ENCODE data around the gene VPS52.
"Not testable (repeated sequence)": the region's sequence is repeated elsewhere in the genome, so short reads cannot be mapped to it uniquely, and the experiment has no call there.

The VPS52 gene

DNA sequence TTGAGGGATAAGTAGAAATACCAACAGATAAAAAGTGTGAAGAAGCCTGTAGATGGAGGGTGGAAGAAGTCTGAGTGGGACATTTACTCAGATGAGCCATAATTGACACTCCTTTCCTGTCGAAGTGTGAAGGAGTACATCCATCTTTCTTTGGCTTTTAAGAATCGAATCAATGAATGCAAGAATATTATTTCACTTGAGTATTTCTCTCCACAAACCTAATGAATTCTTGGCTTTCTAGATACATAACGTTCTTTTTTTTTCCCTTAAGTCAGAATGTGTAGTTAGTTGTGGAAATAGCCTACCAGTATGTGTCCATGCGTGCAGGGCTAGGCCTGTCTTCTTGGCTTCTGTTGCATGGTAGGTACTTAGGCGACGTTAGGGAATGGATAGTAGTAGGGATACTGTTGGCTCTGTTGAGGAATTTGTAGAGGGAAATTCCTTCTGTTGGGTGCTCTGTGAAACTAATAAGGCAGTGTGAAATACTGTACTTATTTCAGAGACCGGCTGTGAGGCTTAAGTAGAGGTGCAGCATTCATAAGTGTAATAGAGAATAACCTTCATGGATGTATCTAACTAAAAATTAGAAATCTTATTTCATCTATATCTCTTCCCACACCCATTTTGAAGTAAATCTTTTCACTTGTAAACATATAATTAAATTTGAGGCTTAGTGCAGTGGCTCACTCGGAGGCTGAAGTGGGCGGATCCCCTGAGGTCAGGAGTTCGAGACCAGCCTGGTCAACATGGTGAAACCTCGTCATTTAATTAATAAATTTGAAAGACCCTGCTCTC, 1.6 kb upstream of the VPS52 start:
- peaks cover 52% of the 10 kb centered on the region for H3K36me3 Mint-ChIP-seq (ENCODE audit: insufficient read depth)
- DNase-seq (ENCODE audit: low spot score in 2 of 2) (no peak), ATAC-seq (replicated peaks; ENCODE audit: extremely low read depth, poor library complexity, severe bottlenecking) (no peak)
- H3K27ac Mint-ChIP-seq (ENCODE audit: low read depth), result peak overlapping the region; percentile 98
- no peaks in the 10 kb centered on the region for H3K9me3 Mint-ChIP-seq
- H3K27me3 Mint-ChIP-seq, result no peaks in the 10 kb centered on the region
- H3K4me3 Mint-ChIP-seq, result peak overlapping the region; percentile 98
- H3K4me1 Mint-ChIP-seq, result peaks cover 70% of the 10 kb centered on the region

DNA sequence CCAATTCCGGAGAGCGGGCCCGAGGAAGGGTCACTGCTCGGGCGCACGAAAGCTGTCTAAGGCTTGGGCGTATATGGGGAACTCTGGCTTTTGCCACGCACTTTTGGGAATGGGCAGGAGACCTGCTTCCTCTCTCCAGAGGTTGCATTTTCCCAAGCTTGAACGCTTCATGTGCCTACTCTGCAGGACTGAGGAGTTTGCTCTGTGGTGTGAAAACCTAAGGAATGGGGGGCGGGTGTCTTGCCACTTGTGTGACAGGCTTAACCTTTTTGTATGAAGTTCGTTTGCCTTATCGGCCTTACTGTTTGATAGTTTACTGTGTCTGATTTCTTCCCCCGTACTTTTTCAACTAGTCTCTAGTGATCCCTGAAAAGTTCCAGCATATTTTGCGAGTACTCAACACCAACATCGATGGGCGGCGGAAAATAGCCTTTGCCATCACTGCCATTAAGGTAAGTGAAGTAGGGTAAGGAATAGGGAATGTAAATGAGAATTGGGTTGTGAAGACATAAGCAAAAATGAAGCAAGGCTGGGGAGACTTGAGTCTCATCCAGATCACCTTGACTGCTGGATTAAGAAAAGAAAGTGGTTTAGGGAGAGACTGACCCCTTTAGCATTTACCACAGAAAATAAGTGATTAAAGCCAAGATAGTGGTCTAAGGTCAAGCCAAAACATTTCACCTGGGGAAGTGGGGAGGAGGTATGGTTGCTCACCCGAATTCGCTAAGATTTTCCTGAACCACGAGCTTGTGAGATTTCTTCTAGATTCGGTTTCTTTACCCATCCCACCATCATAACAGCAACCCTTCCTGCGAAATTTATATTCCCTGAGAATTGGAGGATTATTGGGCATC, 826 bp upstream of the VPS52 start:
- ATAC-seq (replicated peaks; ENCODE audit: extremely low read depth, poor library complexity, severe bottlenecking), result no peak
- Mint-ChIP-seq H3K27me3 (no peaks in the 10 kb centered on the region), H3K36me3 (ENCODE audit: insufficient read depth) (peaks cover 54% of the 10 kb centered on the region), H3K4me3 (peak overlapping the region; percentile 98), H3K9me3 (no peaks in the 10 kb centered on the region), H3K27ac (ENCODE audit: low read depth) (peak overlapping the region; percentile 98), H3K4me1 (peaks cover 62% of the 10 kb centered on the region)
- DNase-seq (ENCODE audit: low spot score in 2 of 2), result no peak

DNA sequence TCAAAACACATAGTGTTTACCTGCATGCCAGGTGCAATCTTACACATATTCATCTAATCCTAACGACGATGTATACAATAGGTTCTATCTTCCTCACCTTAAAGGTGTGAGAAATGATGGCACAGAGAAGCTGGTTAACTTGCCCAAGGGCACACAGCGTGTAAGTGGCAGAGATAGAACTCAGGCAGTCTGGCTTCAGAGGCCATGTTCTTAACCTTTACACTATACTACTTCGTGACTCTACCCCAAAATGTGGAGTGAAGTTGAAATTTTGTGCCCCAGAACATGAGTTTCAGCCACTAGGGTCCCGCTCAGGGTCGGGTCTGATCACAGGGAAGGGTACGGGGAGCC, 584 bp downstream of the VPS52 start:
- Mint-ChIP-seq H3K27me3 (no peaks in the 10 kb centered on the region), H3K36me3 (ENCODE audit: insufficient read depth) (peaks cover 56% of the 10 kb centered on the region), H3K9me3 (no peaks in the 10 kb centered on the region), H3K4me1 (peaks cover 52% of the 10 kb centered on the region), H3K27ac (ENCODE audit: low read depth) (peak overlapping the region; percentile 98), H3K4me3 (peak overlapping the region; percentile 98)
- ATAC-seq (replicated peaks; ENCODE audit: extremely low read depth, poor library complexity, severe bottlenecking), result peak; percentile 50
- DNase-seq (ENCODE audit: low spot score in 2 of 2), result no peak

DNA sequence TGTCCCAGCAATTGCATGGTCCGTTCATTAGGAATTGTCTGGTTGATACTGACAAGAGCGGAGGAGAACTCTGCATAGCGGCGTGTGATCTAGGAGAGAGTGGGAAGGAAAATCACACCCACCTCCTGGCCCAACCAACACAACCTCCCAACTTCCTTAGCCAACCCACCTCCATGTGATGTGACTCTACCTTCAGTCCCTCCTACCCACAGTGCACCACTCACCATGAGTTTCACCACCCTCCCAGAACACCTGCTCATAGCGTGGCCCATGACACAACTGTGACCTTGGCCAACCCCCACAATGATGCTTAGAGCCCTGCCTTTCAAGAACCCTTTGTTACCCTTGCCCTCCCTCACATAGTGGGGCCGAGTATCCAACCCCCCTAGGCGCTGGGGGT, 7.7 kb downstream of the VPS52 start:
- H3K27ac Mint-ChIP-seq (ENCODE audit: low read depth), result no peak overlapping the region
- no peaks in the 10 kb centered on the region for H3K9me3 Mint-ChIP-seq
- H3K4me1 Mint-ChIP-seq, result peaks cover 14% of the 10 kb centered on the region
- H3K4me3 Mint-ChIP-seq, result no peak overlapping the region
- DNase-seq (ENCODE audit: low spot score in 2 of 2) (no peak), ATAC-seq (replicated peaks; ENCODE audit: extremely low read depth, poor library complexity, severe bottlenecking) (no peak)
- H3K36me3 Mint-ChIP-seq (ENCODE audit: insufficient read depth), result peaks cover 70% of the 10 kb centered on the region
- H3K27me3 Mint-ChIP-seq, result no peaks in the 10 kb centered on the region

DNA sequence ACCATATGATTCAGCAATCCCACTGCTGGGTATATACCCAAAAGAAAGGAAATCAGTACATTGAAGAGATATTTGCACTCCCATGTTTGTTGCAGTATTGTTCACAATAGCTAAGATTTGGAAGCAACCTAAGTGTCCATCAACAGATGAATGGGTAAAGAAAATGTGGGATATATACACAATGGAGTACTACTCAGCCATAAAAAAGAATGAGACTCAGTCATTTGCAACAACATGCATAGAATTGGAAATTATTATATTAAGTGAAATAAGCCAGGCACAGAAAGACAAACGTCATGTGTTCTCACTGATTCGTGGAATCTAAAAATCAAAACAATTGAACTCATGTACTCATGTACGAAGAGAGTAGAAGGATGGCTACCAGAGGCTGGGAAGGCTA, 9.2 kb downstream of the VPS52 start:
- peaks cover 67% of the 10 kb centered on the region for H3K36me3 Mint-ChIP-seq (ENCODE audit: insufficient read depth)
- DNase-seq (ENCODE audit: low spot score in 2 of 2); H3K9me3 Mint-ChIP-seq; ATAC-seq (replicated peaks; ENCODE audit: extremely low read depth, poor library complexity, severe bottlenecking); H3K4me3 Mint-ChIP-seq; H3K27me3 Mint-ChIP-seq; H3K27ac Mint-ChIP-seq (ENCODE audit: low read depth); H3K4me1 Mint-ChIP-seq: not testable (repeated sequence)

DNA sequence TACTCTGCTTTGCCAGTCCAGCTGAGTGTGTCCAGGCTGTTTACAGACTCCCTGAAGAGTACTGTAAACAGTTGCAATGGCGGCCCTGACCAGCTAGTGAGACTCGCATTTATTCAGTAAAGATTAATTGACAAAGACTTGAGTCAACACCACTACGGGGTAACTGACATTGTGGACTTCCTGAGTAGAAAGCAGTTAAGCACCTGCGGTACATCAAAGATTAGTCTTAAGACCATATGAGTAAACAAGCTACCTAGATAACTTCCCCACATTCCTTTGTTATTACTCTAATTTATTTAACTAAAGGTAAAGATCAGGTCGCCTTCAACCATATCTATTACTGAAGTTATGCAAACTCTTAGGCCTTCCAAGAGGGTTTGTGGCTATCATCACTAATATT, 12.6 kb downstream of the VPS52 start:
- Mint-ChIP-seq H3K9me3 (no peaks in the 10 kb centered on the region), H3K4me1 (peaks cover 7% of the 10 kb centered on the region)
- no peak for DNase-seq (ENCODE audit: low spot score in 2 of 2)

DNA sequence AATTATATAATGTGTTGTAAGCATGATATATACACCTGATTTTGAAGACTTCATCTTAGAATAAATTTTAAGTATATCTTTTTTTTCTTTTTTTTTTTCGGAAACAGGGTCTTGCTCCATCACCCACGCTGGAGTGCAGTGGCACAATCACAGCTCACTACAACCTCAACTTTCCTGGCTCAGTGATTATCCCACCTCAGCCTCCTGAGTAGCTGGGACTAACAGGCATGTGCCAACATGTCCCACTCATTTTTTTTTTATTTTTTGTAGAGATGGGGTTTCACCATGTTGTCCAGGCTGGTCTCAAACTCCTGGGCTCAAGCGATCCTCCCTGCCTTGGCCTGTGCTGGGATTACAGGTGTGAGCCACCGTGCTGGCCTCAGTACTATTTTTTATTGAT, 17.1 kb downstream of the VPS52 start:
- Mint-ChIP-seq H3K36me3 (ENCODE audit: insufficient read depth) (peaks cover 33% of the 10 kb centered on the region), H3K4me3 (no peak overlapping the region), H3K4me1 (peaks cover 20% of the 10 kb centered on the region), H3K9me3 (no peaks in the 10 kb centered on the region), H3K27ac (ENCODE audit: low read depth) (no peak overlapping the region), H3K27me3 (no peaks in the 10 kb centered on the region)
- ATAC-seq (replicated peaks; ENCODE audit: extremely low read depth, poor library complexity, severe bottlenecking), result no peak
- no peak for DNase-seq (ENCODE audit: low spot score in 2 of 2)

More for the DNA sequence above, 12.6 kb downstream of the VPS52 start:
- no peak for ATAC-seq (replicated peaks; ENCODE audit: extremely low read depth, poor library complexity, severe bottlenecking)
- Mint-ChIP-seq H3K27ac (ENCODE audit: low read depth) (no peak overlapping the region), H3K27me3 (no peaks in the 10 kb centered on the region), H3K4me3 (no peak overlapping the region), H3K36me3 (ENCODE audit: insufficient read depth) (peaks cover 58% of the 10 kb centered on the region)

DNA sequence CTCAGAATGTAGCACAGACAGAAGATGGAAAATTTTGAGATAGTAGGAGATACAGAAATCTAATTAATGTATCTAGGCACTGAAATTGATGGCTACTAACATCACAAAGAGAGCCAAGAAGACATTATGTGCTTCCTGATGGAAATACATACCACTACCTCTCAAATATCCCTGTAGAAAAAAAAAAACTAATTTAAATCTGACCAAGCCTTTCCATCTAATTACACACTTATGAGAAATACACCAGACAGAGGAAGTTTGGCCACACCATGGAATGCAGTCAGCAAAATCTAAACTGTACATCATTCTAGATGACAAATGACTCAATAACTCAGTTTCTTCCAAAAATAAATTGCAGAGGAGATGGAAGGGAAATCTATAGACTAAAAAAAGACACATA, 18.9 kb downstream of the VPS52 start:
- H3K4me3 Mint-ChIP-seq, result no peak overlapping the region

DNA sequence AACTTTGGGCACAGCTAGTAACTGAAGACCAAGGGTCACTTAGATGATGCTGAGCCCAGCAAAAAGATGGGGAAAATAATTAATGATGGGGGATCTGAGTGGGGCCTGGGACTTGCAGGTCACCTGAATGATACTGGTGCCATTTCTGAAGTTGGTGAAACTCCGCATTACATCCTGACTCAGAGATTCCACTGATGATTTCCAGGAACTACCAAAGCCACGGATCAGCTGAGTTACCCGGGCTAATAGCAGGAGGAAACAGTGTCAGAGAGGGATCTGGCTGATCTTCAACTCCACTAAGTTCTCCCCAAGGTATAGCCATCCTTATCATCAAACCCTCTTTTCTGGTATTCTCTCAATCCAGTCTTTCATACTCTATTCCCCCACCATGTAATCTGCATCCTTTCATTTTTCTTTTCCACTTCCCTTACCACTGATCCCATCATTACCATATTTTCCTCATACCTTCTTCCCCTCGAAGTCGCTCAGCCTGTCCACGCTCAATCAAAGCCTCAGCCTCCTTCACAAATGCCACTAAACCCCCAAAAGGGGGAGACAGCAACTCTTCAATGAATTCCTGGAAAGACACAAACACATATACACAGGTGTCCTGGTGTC, 20.2 kb downstream of the VPS52 start:
- Mint-ChIP-seq H3K4me1 (peaks cover 36% of the 10 kb centered on the region), H3K36me3 (ENCODE audit: insufficient read depth) (peaks cover 35% of the 10 kb centered on the region), H3K27ac (ENCODE audit: low read depth) (no peak overlapping the region), H3K27me3 (no peaks in the 10 kb centered on the region), H3K9me3 (no peaks in the 10 kb centered on the region), H3K4me3 (peak overlapping the region; percentile 8)
- ATAC-seq (replicated peaks; ENCODE audit: extremely low read depth, poor library complexity, severe bottlenecking), result no peak
- no peak for DNase-seq (ENCODE audit: low spot score in 2 of 2)

More for the DNA sequence above, 18.9 kb downstream of the VPS52 start:
- Mint-ChIP-seq H3K9me3 (no peaks in the 10 kb centered on the region), H3K27me3 (no peaks in the 10 kb centered on the region), H3K36me3 (ENCODE audit: insufficient read depth) (peaks cover 39% of the 10 kb centered on the region), H3K27ac (ENCODE audit: low read depth) (no peak overlapping the region), H3K4me1 (peaks cover 36% of the 10 kb centered on the region)
- DNase-seq (ENCODE audit: low spot score in 2 of 2) (no peak), ATAC-seq (replicated peaks; ENCODE audit: extremely low read depth, poor library complexity, severe bottlenecking) (no peak)

DNA sequence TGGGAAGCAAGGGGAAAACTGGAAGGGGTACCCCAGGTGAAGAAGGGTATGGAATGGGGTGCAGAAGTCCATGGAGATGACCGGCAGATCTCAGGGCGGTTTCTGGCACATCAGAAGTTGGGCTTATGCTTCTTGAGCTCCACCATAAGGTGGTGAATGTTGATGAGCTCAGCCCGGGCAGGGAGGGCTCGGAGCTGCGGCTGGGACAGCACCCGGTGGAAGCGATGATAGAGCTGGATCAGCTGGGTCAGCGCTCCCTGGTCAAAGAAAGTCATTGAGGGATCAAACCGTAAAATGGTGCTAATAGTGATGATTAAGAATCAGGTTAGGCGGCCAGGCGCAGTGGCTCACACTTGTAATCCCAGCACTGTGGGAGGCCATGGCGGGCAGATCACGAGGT, 20.9 kb downstream of the VPS52 start:
- Mint-ChIP-seq H3K27me3 (no peaks in the 10 kb centered on the region), H3K4me1 (peaks cover 36% of the 10 kb centered on the region), H3K27ac (ENCODE audit: low read depth) (no peak overlapping the region), H3K9me3 (no peaks in the 10 kb centered on the region), H3K4me3 (no peak overlapping the region), H3K36me3 (ENCODE audit: insufficient read depth) (peaks cover 33% of the 10 kb centered on the region)
- no peak for ATAC-seq (replicated peaks; ENCODE audit: extremely low read depth, poor library complexity, severe bottlenecking)
- DNase-seq (ENCODE audit: low spot score in 2 of 2), result no peak

DNA sequence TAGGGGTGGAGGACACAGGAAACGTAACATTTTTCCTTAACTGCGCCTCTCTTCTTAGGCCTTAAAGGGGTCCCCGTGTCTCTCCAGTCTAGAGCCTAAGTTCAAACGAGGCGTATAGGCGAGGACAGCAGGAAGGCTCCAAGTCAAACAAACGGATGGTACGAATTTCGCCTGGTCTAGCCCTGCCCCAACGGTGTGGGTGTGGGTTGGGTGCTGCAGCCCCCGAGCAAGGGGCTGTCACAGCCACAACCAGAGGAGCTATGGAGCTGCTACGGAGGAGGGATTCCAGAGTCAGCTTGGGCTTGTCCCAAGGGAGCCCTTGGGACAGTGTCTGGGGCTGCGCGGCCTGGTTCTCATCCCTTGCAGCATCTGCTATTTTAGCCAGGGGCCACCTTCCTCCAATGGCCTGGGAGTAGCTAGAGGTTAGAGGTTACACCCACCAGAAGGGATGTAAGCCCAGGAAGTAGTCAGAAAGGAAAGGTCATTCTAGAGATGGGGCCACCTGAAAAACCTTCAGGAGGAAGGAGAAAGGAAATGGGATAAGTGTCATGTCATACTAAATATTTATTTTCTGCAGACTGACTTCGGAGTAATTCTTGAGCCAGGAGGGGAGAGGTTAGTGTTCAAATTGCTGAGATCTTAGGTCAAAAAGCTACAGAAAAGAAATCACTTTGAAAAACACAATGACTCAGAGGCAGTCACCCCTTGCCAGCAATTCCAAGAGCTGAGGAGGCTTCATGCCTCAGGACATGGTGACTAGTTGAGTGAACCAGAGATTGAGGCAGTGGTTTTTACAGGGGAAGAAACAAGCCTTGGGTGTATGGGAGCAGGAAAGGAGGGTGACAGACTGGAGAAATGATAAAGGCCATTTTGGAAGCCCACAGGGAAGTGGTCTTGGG, 21.7 kb downstream of the VPS52 start:
- Mint-ChIP-seq H3K4me1 (peaks cover 36% of the 10 kb centered on the region), H3K36me3 (ENCODE audit: insufficient read depth) (peaks cover 30% of the 10 kb centered on the region)
- no peak for ATAC-seq (replicated peaks; ENCODE audit: extremely low read depth, poor library complexity, severe bottlenecking)

More for the DNA sequence above, 21.7 kb downstream of the VPS52 start:
- no peak for DNase-seq (ENCODE audit: low spot score in 2 of 2)
- Mint-ChIP-seq H3K27me3 (no peaks in the 10 kb centered on the region), H3K4me3 (peak overlapping the region; percentile 87), H3K27ac (ENCODE audit: low read depth) (peak overlapping the region; percentile 93), H3K9me3 (no peaks in the 10 kb centered on the region)
